ENCODE results near the gene GPR17. TPM values are rescaled to one million over a fixed set of nuclear protein-coding genes. Genes with fewer than 3 reads are reported as not detected.

GPR17 gene
- total and polyA plus RNA-seq, 10 donors = 0.09 to 1.9 (median 0.24) TPM; not detected in 4

- peaks cover 0 to 29% (median 10%) of the 10 kb centered on the region in 6 donors for H3K4me1 ChIP-seq
- H3K36me3 ChIP-seq = no peaks in the 10 kb centered on the region
- WGBS, 5 donors = 69 to 89% (median 85%) methylated on average over 14 to 15 of the region's 15 CpGs
- TF ChIP-seq POLR2AphosphoS5 (IDR thresholded peaks at IDR 0.05) (no peak), POLR2A (IDR thresholded peaks at IDR 0.05) (no peak), CTCF (IDR thresholded peaks at IDR 0.05 in 8 of 11, conservative IDR thresholded peaks at IDR 0.05 in 3 of 11) (no peak)
- no peak for DNase-seq
- no peak overlapping the region for H3K4me3 ChIP-seq
- intact Hi-C loops (cut with DNase I; ENCODE audit: low total_unique reads) = no loop called here
- peaks cover 0 to 11% (median 7%) of the 10 kb centered on the region in 8 donors for H3K9me3 ChIP-seq
- H3K27me3 ChIP-seq (replicated peaks in 1 of 7) = peaks cover 0 to 12% (median 0%) of the 10 kb centered on the region in 7 donors
- H3K27ac ChIP-seq = no peak overlapping the region
Observed at GRCh38 chr2:127683757-127684156, 37.8 kb downstream of the GPR17 start.

GRCh38 chr2:127685410-127686080 is 39.6 kb downstream of the GPR17 start:
- no peak overlapping the region for H3K4me3 ChIP-seq
- H3K36me3 ChIP-seq = no peaks in the 10 kb centered on the region
- H3K27me3 ChIP-seq (replicated peaks in 1 of 7) = peaks cover 0 to 9% (median 0%) of the 10 kb centered on the region in 7 donors
- no peak overlapping the region for H3K27ac ChIP-seq
- no peak for DNase-seq
- intact Hi-C loops (cut with DNase I; ENCODE audit: low total_unique reads) = no loop called here
- TF ChIP-seq CTCF (IDR thresholded peaks at IDR 0.05 in 8 of 11, conservative IDR thresholded peaks at IDR 0.05 in 3 of 11) = no peak
- no peak for TF ChIP-seq POLR2A (IDR thresholded peaks at IDR 0.05)
- no peak for TF ChIP-seq POLR2AphosphoS5 (IDR thresholded peaks at IDR 0.05)
- H3K9me3 ChIP-seq = peaks cover 0 to 29% (median 18%) of the 10 kb centered on the region in 8 donors
- peaks cover 0 to 19% (median 10%) of the 10 kb centered on the region in 6 donors for H3K4me1 ChIP-seq
- WGBS, 5 donors = 78 to 89% (median 86%) methylated on average over 8 of the region's 8 CpGs

- DNase-seq = no peak
- no peaks in the 10 kb centered on the region for H3K4me1 ChIP-seq
- WGBS, 5 donors = 66 to 95% (median 78%) methylated on average over 1 of the region's 1 CpG
- intact Hi-C loops (cut with DNase I; ENCODE audit: low total_unique reads) = no loop called here
- no peak for TF ChIP-seq POLR2A (IDR thresholded peaks at IDR 0.05)
- TF ChIP-seq POLR2AphosphoS5 (IDR thresholded peaks at IDR 0.05) = no peak
- TF ChIP-seq CTCF (IDR thresholded peaks at IDR 0.05 in 8 of 11, conservative IDR thresholded peaks at IDR 0.05 in 3 of 11) = no peak
- no peak overlapping the region for H3K27ac ChIP-seq
- no peak overlapping the region for H3K4me3 ChIP-seq
- no peaks in the 10 kb centered on the region for H3K36me3 ChIP-seq
- H3K27me3 ChIP-seq (replicated peaks in 1 of 7) = no peaks in the 10 kb centered on the region
- peaks cover 0 to 42% (median 29%) of the 10 kb centered on the region in 8 donors for H3K9me3 ChIP-seq
Observed at GRCh38 chr2:127688405-127688804, 42.5 kb downstream of the GPR17 start.

GRCh38 chr2:127690696-127691095 is 44.7 kb downstream of the GPR17 start:
- Histone ChIP-seq H3K27me3 (replicated peaks in 1 of 7) (peaks cover 0 to 6% (median 0%) of the 10 kb centered on the region in 7 donors), H3K36me3 (no peaks in the 10 kb centered on the region), H3K4me1 (peaks cover 0 to 8% (median 5%) of the 10 kb centered on the region in 6 donors), H3K27ac (no peak overlapping the region), H3K9me3 (peaks cover 0 to 42% (median 29%) of the 10 kb centered on the region in 8 donors), H3K4me3 (no peak overlapping the region)
- DNase-seq = no peak
- TF ChIP-seq POLR2AphosphoS5 (IDR thresholded peaks at IDR 0.05) (no peak), POLR2A (IDR thresholded peaks at IDR 0.05) (no peak), CTCF (IDR thresholded peaks at IDR 0.05 in 8 of 11, conservative IDR thresholded peaks at IDR 0.05 in 3 of 11) (no peak)
- 86 to 95% (median 93%) methylated on average over 2 of the region's 2 CpGs for WGBS, 5 donors
- intact Hi-C loops (cut with DNase I; ENCODE audit: low total_unique reads) = no loop called here

Data from spleen (tissue), 11 donors.